AG04450 (cell line): ENCODE measurements around the gene ATP1A1. TPM values are rescaled to one million over a fixed set of nuclear protein-coding genes. Genes with fewer than 3 reads are reported as not detected.

Source experiments
- CTCF ChIA-PET: fragments of 300-600, 350-600 bp; formaldehyde crosslinking; extraction: SDS; loops from one replicate; lab custom pipeline; 2022; ENCODE audit warnings: antibody characterized with exemption, inconsistent platforms; lab: Charles Lee
- POLR2A ChIA-PET: fragments of 350-600 bp; formaldehyde crosslinking; extraction: SDS; loops from one replicate; lab custom pipeline; 2021; ENCODE audit warnings: antibody characterized with exemption, inconsistent platforms; lab: Yijun Ruan, JAX
- DNase-seq: peaks from one replicate; pipeline ENCODE4 v3.0.0-alpha.2; 2011; ENCODE audit warnings: low read depth, low spot score
- H3K27ac ChIP-seq: one replicate; pipeline ENCODE4 v1.5.1; 2012; ENCODE audit warnings: low read depth, low read length, control low read depth
- H3K27me3 ChIP-seq: one replicate; pipeline ENCODE4 v1.6.0; 2012; ENCODE audit warnings: low read length; ENCODE audit not compliant: control insufficient read depth, insufficient read depth
- H3K4me3 ChIP-seq: 2 replicates; pipeline ENCODE4 v1.5.1; 2011; ENCODE audit warnings: mild to moderate bottlenecking, low read depth, low read length, control low read depth
- H3K9me3 ChIP-seq: 2 replicates; pipeline ENCODE4 v1.5.1; 2012; ENCODE audit warnings: low read length; ENCODE audit not compliant: control insufficient read depth, insufficient read depth
- CTCF ChIP-seq: IDR thresholded peaks from 2 replicates; pipeline ENCODE4 v1.5.1; 2011; ENCODE audit warnings: low read depth, low read length, control low read depth, inconsistent platforms
- polyA plus RNA-seq: library from polyadenylated mRNA; depleted of rRNA; stranded (reverse); fragments of >200 nt; gene quantifications from 2 replicates; pipeline ENCODE4 v1.2.3, GENCODE V29; 2011

The ATP1A1 gene
- polyA plus RNA-seq, 1 experiment: 194 TPM

- H3K27me3 ChIP-seq: no peaks in the 10 kb centered on the region
- H3K9me3 ChIP-seq: no peaks in the 10 kb centered on the region
- DNase-seq: no peak
- no peak overlapping the region for H3K4me3 ChIP-seq
- ChIA-PET CTCF (no interaction called here), POLR2A (no interaction called here)
- no peak for TF ChIP-seq CTCF
- H3K27ac ChIP-seq: no peak overlapping the region
These were observed 41.5 kb upstream of the ATP1A1 start for GRCh38 chr1:116331523-116331922.

GRCh38 chr1:116332451-116332850, 40.6 kb upstream of the ATP1A1 start:
- no peak overlapping the region for H3K27ac ChIP-seq
- no peaks in the 10 kb centered on the region for H3K27me3 ChIP-seq
- DNase-seq: no peak
- no peaks in the 10 kb centered on the region for H3K9me3 ChIP-seq
- no peak overlapping the region for H3K4me3 ChIP-seq
- CTCF ChIA-PET: no interaction called here
- no peak for TF ChIP-seq CTCF
- POLR2A ChIA-PET: no interaction called here

- H3K9me3 ChIP-seq: no peaks in the 10 kb centered on the region
- no peak overlapping the region for H3K27ac ChIP-seq
- TF ChIP-seq CTCF: no peak
- no peaks in the 10 kb centered on the region for H3K27me3 ChIP-seq
- CTCF ChIA-PET: no interaction called here
- DNase-seq: no peak
- H3K4me3 ChIP-seq: no peak overlapping the region
- POLR2A ChIA-PET: no interaction called here
These were observed 39.7 kb upstream of the ATP1A1 start for GRCh38 chr1:116333171-116334014.

- DNase-seq: peak; percentile 18
- H3K4me3 ChIP-seq: no peak overlapping the region
- CTCF ChIA-PET: interaction anchor here (1.4 kb wide), 1 partner anchor 152 kb away, joined by 3 read pairs; no protein-coding TSS in a partner anchor
- no peaks in the 10 kb centered on the region for H3K27me3 ChIP-seq
- H3K27ac ChIP-seq: no peak overlapping the region
- no peak for TF ChIP-seq CTCF
- H3K9me3 ChIP-seq: no peaks in the 10 kb centered on the region
- POLR2A ChIA-PET: interaction anchor here (0.6 kb wide), 1 partner anchor 1150 kb away, joined by 4 read pairs; no protein-coding TSS in a partner anchor
These were observed 39.0 kb upstream of the ATP1A1 start for GRCh38 chr1:116334015-116334547.
